ENCODE data around the gene HNRNPDL.
A peak's percentile ranks its signal among the peaks of the same experiment; 100 is the strongest.
"Not testable (repeated sequence)": the region's sequence is repeated elsewhere in the genome, so short reads cannot be mapped to it uniquely, and the experiment has no call there.

Gene HNRNPDL

GRCh38 chr4:82430193-82430963, at the start of gene HNRNPDL, which contains the start of gene ENOPH1:
Gene HNRNPDL, minus strand, starts transcription at chr4:82430462. Its CDS starts 772 bp downstream, at chr4:82429690.
Gene ENOPH1, plus strand, starts transcription at chr4:82430590. Its CDS starts 240 bp downstream, at chr4:82430830.
- H3K9me3 ChIP-seq (ENCODE audit: control insufficient read depth, insufficient read depth, low read depth, low read length): no peaks in the 10 kb centered on the region
- H3K4me1 ChIP-seq (ENCODE audit: control insufficient read depth, insufficient read depth, low read length): peaks cover 3% of the 10 kb centered on the region; the same call in 1 of the 2 replicates
- H3K27me3 ChIP-seq (ENCODE audit: control insufficient read depth, insufficient read depth, low read length): no peaks in the 10 kb centered on the region
- peak within 1 kb of the TSS; percentile 85 for H3K4me3 ChIP-seq (ENCODE audit: low read depth, low read length)
- H3K27ac ChIP-seq (ENCODE audit: low read depth, low read length): peak within 1 kb of the TSS; percentile 97
- H3K9ac ChIP-seq (ENCODE audit: low read length): peak within 1 kb of the TSS; percentile 100
- peaks cover 46% of the 10 kb centered on the region for H3K36me3 ChIP-seq (ENCODE audit: control insufficient read depth, insufficient read depth, low read length)

DNA sequence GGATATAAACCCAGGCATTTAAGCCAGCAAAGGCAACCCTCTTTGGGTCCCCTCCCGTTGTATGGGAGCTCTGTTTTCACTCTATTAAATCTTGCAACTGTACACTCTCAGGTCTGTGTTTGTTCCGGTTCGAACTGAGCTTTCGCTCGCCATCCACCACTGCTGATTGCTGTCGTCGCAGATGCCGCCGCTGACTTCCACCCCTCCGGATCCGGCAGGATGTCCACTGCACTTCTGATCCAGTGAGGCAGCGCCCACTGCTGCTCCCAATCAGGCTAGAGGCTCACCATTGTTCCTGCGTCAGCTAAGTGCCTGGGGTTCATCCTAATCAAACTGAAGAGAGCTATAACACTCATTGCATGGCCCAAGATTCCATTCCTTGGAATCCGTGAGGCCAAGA, 49.3 kb upstream of the HNRNPDL start:
- Histone ChIP-seq H3K9me3 (ENCODE audit: control insufficient read depth, insufficient read depth, low read depth, low read length) (0 out of 2 replicates have a peak, but pooled peaks cover 5% of the 10 kb centered on the region), H3K27me3 (ENCODE audit: control insufficient read depth, insufficient read depth, low read length) (no peaks in the 10 kb centered on the region), H3K4me3 (ENCODE audit: low read depth, low read length) (no peak overlapping the region), H3K4me1 (ENCODE audit: control insufficient read depth, insufficient read depth, low read length) (no peaks in the 10 kb centered on the region), H3K36me3 (ENCODE audit: control insufficient read depth, insufficient read depth, low read length) (no peaks in the 10 kb centered on the region), H3K9ac (ENCODE audit: low read length) (no peak overlapping the region), H3K27ac (ENCODE audit: low read depth, low read length) (no peak overlapping the region)

DNA sequence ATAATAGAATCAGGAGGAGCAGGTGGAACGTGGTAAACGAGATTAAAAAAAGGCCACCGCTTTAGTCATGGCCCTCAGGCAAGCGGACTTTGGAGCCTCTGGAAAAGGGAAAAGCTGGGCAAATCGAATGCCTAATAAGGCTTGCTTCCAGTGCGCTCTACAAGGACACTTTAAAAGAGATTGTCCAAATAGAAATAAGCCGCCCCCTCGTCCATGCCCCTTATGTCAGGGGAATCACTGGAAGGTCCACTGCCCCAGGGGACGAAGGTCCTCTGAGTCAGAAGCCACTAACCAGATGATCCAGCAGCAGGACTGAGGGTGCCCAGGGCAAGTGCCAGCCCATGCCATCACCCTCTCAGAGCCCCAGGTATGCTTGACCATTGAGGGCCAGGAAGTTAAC, 47.2 kb upstream of the HNRNPDL start:
- not testable (repeated sequence) for H3K4me1 ChIP-seq (ENCODE audit: control insufficient read depth, insufficient read depth, low read length); H3K27ac ChIP-seq (ENCODE audit: low read depth, low read length); H3K27me3 ChIP-seq (ENCODE audit: control insufficient read depth, insufficient read depth, low read length); H3K9ac ChIP-seq (ENCODE audit: low read length); H3K36me3 ChIP-seq (ENCODE audit: control insufficient read depth, insufficient read depth, low read length); H3K9me3 ChIP-seq (ENCODE audit: control insufficient read depth, insufficient read depth, low read depth, low read length); H3K4me3 ChIP-seq (ENCODE audit: low read depth, low read length)

GRCh38 chr4:82475931-82476330, 45.7 kb upstream of the HNRNPDL start:
- H3K4me3 ChIP-seq (ENCODE audit: low read depth, low read length); H3K4me1 ChIP-seq (ENCODE audit: control insufficient read depth, insufficient read depth, low read length); H3K36me3 ChIP-seq (ENCODE audit: control insufficient read depth, insufficient read depth, low read length); H3K27ac ChIP-seq (ENCODE audit: low read depth, low read length); H3K9me3 ChIP-seq (ENCODE audit: control insufficient read depth, insufficient read depth, low read depth, low read length); H3K9ac ChIP-seq (ENCODE audit: low read length); H3K27me3 ChIP-seq (ENCODE audit: control insufficient read depth, insufficient read depth, low read length): not testable (repeated sequence)

DNA sequence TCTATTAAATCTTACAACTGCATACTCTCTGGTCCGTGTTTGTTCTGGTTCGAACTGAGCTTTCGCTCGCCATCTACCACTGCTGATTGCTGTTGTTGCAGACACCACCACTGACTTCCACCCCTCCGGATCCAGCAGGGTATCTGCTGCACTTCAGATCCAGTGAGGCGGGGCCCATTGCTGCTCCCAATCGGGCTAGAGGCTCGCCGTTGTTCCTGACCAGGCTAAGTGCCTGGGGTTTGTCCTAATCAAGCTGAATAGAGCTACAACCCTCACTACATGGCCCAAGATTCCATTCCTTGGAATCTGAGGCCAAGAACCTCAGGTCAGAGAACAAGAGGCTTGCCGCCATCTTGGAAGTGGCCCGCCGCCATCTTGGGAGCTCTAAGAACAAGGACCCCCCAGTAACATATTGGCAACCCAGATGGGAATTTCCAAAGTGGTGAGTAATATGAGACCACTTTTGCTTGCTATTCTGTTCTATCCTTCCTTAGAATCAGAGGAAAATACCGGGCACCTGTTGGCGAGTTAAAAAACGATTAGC, 43.4 kb upstream of the HNRNPDL start:
- Histone ChIP-seq H3K27me3 (ENCODE audit: control insufficient read depth, insufficient read depth, low read length) (no peaks in the 10 kb centered on the region), H3K9me3 (ENCODE audit: control insufficient read depth, insufficient read depth, low read depth, low read length) (no peaks in the 10 kb centered on the region), H3K27ac (ENCODE audit: low read depth, low read length) (no peak overlapping the region), H3K9ac (ENCODE audit: low read length) (no peak overlapping the region), H3K4me1 (ENCODE audit: control insufficient read depth, insufficient read depth, low read length) (no peaks in the 10 kb centered on the region), H3K36me3 (ENCODE audit: control insufficient read depth, insufficient read depth, low read length) (no peaks in the 10 kb centered on the region), H3K4me3 (ENCODE audit: low read depth, low read length) (no peak overlapping the region)

DNA sequence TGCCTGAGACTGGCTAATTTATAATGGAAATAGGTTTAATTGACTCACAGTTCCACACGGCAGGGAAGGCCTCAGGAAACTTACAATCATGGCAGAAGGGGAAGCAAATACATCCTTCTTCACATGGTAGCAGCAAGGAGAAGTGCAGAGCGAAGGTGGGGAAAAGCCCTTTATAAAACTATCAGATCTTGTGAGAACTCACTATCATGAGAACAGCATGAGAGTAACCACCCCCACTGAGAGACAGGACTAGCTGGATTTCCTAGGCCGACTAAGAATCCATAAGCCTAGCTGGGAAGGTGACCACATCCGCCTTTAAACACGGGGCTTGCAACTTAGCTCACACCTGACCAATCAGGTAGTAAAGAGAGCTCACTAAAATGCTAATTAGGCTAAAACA, 42.8 kb upstream of the HNRNPDL start:
- H3K9ac ChIP-seq (ENCODE audit: low read length); H3K4me3 ChIP-seq (ENCODE audit: low read depth, low read length): not testable (repeated sequence)

GRCh38 chr4:82469791-82470345, 39.6 kb upstream of the HNRNPDL start:
- no peak overlapping the region for H3K4me3 ChIP-seq (ENCODE audit: low read depth, low read length)
- no peaks in the 10 kb centered on the region for H3K27me3 ChIP-seq (ENCODE audit: control insufficient read depth, insufficient read depth, low read length)
- no peak overlapping the region for H3K9ac ChIP-seq (ENCODE audit: low read length)
- H3K36me3 ChIP-seq (ENCODE audit: control insufficient read depth, insufficient read depth, low read length): peaks cover 16% of the 10 kb centered on the region
- peaks cover 8% of the 10 kb centered on the region; the same call in 1 of the 2 replicates for H3K9me3 ChIP-seq (ENCODE audit: control insufficient read depth, insufficient read depth, low read depth, low read length)
- no peaks in the 10 kb centered on the region for H3K4me1 ChIP-seq (ENCODE audit: control insufficient read depth, insufficient read depth, low read length)
- H3K27ac ChIP-seq (ENCODE audit: low read depth, low read length): no peak overlapping the region

More for the DNA sequence above, 42.8 kb upstream of the HNRNPDL start:
- not testable (repeated sequence) for H3K36me3 ChIP-seq (ENCODE audit: control insufficient read depth, insufficient read depth, low read length); H3K27ac ChIP-seq (ENCODE audit: low read depth, low read length); H3K4me1 ChIP-seq (ENCODE audit: control insufficient read depth, insufficient read depth, low read length); H3K27me3 ChIP-seq (ENCODE audit: control insufficient read depth, insufficient read depth, low read length); H3K9me3 ChIP-seq (ENCODE audit: control insufficient read depth, insufficient read depth, low read depth, low read length)

GRCh38 chr4:82467471-82467870, 37.2 kb upstream of the HNRNPDL start:
- Histone ChIP-seq H3K9ac (ENCODE audit: low read length) (no peak overlapping the region), H3K36me3 (ENCODE audit: control insufficient read depth, insufficient read depth, low read length) (peaks cover 30% of the 10 kb centered on the region), H3K4me3 (ENCODE audit: low read depth, low read length) (no peak overlapping the region), H3K4me1 (ENCODE audit: control insufficient read depth, insufficient read depth, low read length) (no peaks in the 10 kb centered on the region), H3K27ac (ENCODE audit: low read depth, low read length) (no peak overlapping the region), H3K9me3 (ENCODE audit: control insufficient read depth, insufficient read depth, low read depth, low read length) (peaks cover 8% of the 10 kb centered on the region; the same call in 1 of the 2 replicates), H3K27me3 (ENCODE audit: control insufficient read depth, insufficient read depth, low read length) (no peaks in the 10 kb centered on the region)

GRCh38 chr4:82463221-82463620, 33.0 kb upstream of the HNRNPDL start:
- Histone ChIP-seq H3K9me3 (ENCODE audit: control insufficient read depth, insufficient read depth, low read depth, low read length) (peaks cover 6% of the 10 kb centered on the region; the same call in 1 of the 2 replicates), H3K9ac (ENCODE audit: low read length) (no peak overlapping the region), H3K4me3 (ENCODE audit: low read depth, low read length) (no peak overlapping the region), H3K27me3 (ENCODE audit: control insufficient read depth, insufficient read depth, low read length) (no peaks in the 10 kb centered on the region), H3K27ac (ENCODE audit: low read depth, low read length) (no peak overlapping the region), H3K4me1 (ENCODE audit: control insufficient read depth, insufficient read depth, low read length) (no peaks in the 10 kb centered on the region), H3K36me3 (ENCODE audit: control insufficient read depth, insufficient read depth, low read length) (peaks cover 57% of the 10 kb centered on the region)

DNA sequence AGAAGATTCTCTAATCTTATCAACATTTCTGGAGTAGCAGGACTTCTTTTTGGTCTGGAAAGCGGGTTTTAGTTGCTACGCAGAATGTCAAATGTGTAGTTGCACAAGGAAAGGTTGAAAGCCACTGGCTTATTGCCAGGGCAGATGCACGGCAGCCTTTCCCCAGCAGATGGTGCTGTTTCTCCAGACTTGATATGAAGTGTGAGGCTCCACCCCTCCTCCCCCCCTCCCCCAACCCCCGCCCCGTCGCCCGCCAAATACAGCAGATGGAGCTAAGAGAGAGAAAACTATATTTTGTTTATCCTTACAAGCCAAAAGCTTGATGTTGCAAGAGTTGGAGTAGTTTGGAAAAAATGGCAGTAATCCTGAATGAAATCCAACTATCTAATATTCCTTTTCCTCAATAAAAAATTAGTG, 32.2 kb upstream of the HNRNPDL start:
- Histone ChIP-seq H3K9ac (ENCODE audit: low read length) (no peak overlapping the region), H3K9me3 (ENCODE audit: control insufficient read depth, insufficient read depth, low read depth, low read length) (no peaks in the 10 kb centered on the region), H3K4me3 (ENCODE audit: low read depth, low read length) (no peak overlapping the region), H3K4me1 (ENCODE audit: control insufficient read depth, insufficient read depth, low read length) (no peaks in the 10 kb centered on the region), H3K36me3 (ENCODE audit: control insufficient read depth, insufficient read depth, low read length) (peaks cover 57% of the 10 kb centered on the region), H3K27ac (ENCODE audit: low read depth, low read length) (no peak overlapping the region), H3K27me3 (ENCODE audit: control insufficient read depth, insufficient read depth, low read length) (no peaks in the 10 kb centered on the region)

DNA sequence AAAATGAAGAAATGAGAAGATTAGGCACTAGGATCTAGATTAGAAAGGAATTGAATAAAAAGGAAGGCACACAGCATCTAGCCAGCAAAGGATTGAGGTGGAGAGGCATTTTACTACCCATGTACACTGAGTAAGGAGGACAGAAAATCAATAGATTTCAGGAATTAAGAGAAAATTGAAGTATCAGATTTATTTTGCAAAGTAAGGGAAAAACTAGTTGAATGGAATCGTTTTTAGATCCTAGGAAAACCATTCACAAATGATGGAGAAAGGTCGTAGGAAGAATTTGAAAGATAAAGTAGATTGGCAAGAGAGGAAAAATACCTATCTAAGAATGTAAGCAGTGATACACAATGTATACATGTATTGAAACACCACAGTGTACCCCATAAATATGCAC, 31.4 kb upstream of the HNRNPDL start:
- Histone ChIP-seq H3K27me3 (ENCODE audit: control insufficient read depth, insufficient read depth, low read length) (no peaks in the 10 kb centered on the region), H3K4me3 (ENCODE audit: low read depth, low read length) (no peak overlapping the region), H3K27ac (ENCODE audit: low read depth, low read length) (no peak overlapping the region), H3K4me1 (ENCODE audit: control insufficient read depth, insufficient read depth, low read length) (no peaks in the 10 kb centered on the region), H3K36me3 (ENCODE audit: control insufficient read depth, insufficient read depth, low read length) (peaks cover 59% of the 10 kb centered on the region), H3K9me3 (ENCODE audit: control insufficient read depth, insufficient read depth, low read depth, low read length) (no peaks in the 10 kb centered on the region), H3K9ac (ENCODE audit: low read length) (no peak overlapping the region)

All from HUES6 (cell line).